ENCODE data around the gene PJA2.
A peak's percentile ranks its signal among the peaks of the same experiment; 100 is the strongest.

The PJA2 gene

DNA sequence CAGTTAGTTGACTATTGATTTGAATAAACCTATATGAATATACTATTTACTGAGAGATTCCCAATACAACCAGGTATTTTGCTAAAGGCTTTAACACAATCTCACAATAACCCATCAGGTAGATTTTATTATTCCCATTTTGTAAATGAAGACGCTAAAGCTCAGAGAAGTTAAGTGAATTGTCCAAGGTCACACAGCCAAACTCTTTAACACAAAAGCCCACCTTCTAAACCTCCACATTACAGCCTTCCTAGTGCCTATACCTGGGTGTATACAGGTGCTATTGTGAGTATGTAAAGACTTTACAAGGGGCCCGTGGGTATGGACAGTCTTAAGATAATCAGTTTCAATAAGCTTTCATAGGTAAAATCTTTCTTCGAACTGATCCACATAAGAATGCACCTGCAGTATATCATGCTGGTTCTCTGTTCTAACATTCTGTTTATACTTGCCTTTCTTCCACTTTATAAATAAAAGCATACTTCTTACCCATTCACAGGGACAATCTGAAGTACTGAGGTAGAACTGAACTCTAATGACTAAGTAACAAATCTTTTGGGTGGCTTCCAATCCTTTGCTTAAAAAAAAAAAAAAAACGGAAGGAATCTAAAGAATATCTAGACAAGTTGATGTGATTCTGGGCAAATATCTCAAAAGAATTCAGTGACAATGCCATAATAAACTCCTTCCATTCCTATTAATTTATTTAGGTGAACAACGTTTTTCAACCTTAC is 59.1 kb downstream of the PJA2 start:
- DNase-seq (ENCODE audit: low read depth) = no peak

DNA sequence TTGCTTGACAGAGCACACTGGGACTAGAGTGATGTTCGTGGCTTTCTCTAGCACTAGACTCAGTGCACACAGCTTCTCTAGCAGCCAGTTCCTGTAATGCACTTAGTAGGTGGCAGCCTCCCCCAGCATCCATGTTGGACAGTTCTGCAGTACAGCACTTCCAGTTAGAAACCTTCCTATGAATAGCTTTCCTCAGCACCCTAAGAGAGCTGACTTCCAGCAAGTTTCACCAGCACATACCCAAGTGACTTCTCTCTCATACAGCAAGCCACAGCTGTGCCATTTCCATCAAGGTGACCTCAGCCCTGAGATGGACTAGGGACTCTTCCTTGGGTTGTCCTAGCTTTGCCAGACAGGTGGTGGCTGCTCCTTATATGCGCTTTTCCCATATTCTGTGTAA is 60.4 kb downstream of the PJA2 start:
- DNase-seq (ENCODE audit: low read depth) = no peak

DNA sequence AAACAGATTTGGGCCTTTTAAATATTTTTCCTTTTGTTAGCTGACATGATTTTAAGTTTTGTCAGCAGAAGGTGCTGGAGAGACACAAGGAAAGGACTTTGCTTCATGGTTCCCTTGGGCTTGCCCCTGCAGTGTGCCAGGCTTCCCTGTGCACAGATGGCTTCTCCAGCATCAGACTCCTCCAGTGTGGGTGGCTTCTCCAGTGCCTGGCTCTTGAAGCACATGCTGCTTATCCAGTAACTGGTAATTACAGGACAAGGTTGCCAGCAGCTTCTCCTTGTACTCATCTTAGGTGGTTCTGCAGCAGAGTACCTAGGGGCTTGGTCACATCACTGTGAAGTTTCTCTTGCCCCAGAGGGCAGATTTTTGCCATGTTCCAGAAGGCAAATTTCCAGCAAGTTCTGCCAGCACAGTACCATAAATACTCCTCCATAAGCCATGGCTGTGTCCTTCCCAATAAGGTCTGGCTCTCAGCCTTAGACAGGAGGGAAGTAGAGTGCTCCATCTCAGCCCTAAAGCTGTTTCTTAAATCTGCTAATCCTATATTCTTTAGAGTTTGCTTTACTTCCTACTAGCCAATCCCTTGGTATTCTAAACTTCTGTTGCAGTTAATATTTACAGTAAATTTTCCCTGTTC is 62.4 kb downstream of the PJA2 start:
- DNase-seq (ENCODE audit: low read depth) = no peak

DNA sequence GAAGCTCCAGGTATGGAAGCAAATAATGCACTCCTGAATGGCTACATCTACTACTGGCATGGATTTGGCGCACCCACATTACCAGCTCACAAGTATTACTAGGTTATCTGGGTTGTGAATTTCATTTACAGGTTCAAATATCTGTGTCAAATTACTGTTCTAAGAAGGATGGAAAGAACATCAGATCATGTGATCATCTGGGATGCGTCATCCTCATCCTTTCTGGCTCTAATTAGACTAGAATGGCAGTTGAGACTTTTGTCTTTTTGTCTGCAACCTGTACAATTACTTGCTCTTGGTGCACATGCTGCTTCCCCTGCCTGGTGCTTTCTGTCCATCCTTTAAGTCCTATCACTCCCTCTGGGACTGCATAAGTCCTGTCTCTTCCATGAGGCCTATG is 64.1 kb downstream of the PJA2 start:
- DNase-seq (ENCODE audit: low read depth) = no peak

DNA sequence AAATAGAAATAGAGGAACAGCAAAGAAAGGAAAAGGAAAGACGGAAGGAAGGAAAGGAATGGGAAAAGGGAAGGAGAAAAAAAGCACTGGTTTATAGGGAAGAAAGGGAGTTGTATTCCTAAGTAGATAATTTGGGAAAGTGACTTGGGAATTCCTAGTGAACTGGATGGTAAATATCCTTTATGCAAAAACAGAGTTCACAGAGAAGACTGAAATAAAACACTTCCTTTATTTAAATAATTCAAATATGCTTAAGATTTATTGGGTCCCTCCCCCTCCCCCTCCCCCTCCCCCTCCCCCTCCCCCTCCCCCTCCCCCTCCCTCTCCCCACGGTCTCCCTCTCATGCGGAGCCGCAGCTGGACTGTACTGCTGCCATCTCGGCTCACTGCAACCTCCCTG is 69.4 kb downstream of the PJA2 start:
- DNase-seq (ENCODE audit: low read depth) = no peak

DNA sequence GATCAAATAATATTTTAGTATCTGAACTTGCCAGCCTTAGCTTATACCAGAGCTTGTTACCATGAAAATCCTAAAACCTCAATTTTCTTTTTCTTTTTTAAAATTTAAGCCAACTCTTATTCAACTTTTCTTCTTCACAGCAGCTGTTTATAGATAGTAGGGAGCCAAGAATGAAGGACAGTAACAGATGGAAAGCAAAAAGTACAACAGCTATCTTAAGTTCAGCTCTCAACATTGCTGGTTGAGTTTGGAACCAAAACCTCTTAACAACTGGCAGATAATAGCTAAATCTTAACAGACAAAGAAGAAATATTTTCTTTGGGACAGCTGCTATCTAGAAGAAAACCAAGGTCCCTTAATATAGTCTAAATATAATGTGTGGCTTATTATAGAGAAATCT is 74.7 kb downstream of the PJA2 start:
- DNase-seq (ENCODE audit: low read depth) = no peak

DNA sequence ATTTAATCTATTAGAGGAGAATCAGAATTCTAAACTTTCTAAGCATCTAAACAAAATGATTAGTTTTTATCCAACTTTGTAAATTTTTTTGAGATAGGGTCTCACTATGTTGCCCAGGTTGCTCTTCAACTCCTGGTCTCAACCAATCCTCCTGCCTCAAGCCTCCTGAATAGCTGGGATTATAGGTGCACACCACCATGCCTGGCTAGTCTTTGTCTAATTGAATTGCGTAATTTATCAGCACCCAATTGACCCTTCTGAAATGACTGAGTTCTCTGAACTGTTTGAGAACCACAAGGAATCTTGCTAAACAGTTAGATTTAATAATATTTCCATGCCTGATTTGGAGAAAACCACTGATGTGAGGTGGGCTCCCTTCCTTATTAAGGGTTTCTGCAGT is 75.7 kb downstream of the PJA2 start:
- no peak for DNase-seq (ENCODE audit: low read depth)

DNA sequence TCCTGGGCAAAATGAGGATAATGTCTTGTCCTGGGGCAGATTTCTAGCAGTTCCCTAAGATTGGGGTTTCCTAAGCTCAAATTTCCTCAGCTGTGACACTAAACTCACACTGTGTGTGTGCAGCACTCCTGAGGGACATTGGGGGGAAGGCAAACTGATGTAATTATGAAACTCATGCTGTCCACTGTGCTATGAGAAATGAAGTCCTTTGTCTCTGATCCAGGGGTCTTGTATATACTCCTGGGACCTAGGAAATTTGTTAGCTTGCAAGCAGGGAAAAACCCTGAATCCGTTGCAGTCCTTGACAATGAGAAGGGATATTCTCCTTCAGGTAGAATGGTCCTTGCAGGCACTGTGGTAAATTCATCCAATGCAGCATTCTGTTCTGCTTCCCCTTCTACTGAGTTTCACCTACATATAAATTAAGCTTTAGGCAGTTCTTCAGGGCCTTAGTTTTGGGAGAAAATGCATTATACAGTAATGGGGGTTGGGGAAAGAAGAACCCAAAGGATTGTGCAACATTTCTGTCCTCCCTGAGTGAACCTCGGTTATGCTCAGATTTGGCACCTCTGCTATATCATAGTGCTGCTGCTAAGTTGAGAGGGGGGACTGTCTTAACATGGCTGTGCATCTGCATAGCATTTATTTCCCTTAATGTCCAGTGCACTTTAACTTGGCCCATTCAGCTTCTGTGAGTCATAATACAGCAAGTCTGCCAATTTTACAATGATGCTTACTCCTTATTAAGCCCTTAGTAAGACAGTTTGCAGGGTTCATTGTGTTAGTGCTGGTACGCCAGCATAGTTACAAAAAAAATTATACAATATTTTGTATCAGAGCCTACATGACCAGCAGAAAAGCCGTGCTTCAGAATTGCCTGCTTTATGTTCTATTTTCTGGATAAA is 80.2 kb downstream of the PJA2 start:
- DNase-seq (ENCODE audit: low read depth) = no peak

DNA sequence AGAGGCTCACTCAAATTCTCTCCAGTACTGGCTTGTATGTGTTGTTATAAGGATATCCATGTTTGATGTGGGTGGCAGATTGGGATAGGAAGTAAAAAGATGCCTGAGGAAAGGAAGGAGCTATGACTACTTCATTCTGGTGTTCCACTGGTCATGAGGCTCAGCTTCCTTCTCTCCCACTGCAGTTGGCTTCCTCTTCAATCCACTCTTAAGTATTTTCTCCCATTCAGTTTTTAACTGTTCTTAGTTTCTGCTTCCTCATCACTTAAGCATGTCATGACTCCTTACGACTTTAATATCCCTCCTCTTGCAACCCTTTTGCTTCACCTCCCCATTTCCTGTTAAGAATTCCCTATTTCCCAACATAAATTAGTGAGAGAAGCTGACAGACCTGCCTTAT is 81.1 kb downstream of the PJA2 start:
- DNase-seq (ENCODE audit: low read depth) = no peak

DNA sequence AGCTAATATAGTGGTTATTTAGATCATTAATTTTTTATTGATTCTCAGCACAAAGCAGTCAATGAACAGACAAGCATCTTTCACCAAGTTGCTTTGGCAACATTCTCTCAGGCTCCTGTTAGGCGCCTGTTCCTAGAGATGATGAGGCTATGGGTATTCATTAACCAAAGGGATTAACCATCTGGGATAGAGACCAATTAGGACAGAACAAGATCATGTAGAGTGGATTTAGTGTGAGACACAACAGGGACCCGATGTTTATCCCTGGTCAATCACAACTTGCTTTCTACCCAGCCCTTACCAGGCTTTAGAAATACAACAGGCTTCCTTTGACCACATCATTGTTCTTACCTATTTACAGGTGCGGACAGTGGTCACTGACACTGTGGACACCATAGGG is 82.2 kb downstream of the PJA2 start:
- DNase-seq (ENCODE audit: low read depth) = no peak

DNA sequence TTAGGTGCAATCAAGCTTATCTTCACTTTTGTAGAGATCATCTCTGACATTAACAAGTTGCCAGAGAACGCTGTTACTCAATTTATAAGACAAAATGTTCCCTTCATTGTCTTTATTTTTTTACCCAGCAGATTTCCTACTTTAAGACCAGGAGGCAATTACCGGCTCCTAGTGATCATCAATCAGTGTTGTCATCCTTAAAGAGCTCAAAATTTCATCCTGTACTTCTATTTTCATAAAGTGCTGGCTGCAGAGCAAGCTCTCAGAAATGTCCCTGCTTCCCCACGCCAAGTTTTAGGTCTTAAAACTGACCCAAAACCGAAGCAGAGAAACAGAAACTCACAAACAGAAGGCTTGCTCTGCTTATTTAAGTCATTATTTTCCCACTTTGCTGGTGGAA is 82.9 kb downstream of the PJA2 start:
- DNase-seq (ENCODE audit: low read depth) = no peak

DNA sequence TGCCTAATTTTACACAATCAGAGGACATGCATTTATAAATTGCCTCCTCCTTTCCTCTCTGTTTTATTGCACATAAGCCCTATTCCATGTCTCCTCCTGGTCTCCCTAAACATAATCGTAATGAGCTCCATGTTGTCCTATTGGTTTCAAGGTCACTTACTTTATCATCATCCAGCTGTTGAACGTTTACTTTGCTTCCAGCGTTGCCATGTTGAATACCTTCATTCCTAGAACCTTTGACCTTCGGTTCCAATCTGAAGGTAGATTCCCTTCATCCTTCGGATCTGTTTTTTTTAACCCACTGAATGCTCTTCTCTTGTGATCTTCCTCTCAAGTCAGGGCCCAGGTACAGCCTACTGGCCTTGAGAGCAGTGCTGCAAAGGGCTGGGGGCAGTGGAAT is 84.3 kb downstream of the PJA2 start:
- DNase-seq (ENCODE audit: low read depth) = no peak

DNA sequence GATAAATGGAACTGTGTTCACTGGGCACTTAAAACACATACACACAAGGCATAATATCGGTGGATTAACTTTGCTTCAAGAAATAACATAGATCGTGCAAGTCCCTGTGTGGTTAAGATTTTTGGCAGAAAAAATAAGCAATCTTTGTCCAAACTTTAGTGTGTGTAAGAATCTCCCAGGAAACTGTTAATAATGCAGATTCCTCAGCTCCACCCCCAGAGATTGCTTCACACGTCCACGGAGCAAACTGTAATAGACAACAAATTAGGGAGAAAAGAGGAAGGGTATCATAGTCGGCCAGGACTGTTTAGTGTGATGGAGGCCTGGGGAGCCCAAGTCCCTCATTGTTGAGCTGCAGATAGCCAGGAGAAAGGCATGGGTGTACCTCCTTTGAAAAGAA is 84.8 kb downstream of the PJA2 start:
- no peak for DNase-seq (ENCODE audit: low read depth)

DNA sequence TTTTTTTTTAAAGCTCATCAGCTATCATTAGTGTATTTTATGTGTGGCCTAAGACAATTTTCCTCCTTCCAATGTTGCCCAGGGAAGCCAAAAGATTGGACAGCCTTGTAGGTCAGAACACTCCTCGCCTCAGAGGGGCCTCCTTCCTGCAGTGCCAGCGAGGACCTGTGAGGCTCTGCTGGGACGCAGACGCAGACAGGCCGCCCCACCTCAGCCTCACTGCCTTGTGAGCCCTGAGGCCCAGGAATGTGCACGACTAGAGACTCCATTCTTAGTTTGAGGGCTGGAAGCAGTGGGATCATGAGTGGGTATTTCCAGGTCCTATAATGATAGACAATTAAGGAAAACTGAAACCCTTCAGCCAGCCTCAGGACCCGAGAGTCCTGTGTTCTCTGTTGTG is 85.4 kb downstream of the PJA2 start:
- no peak for DNase-seq (ENCODE audit: low read depth)

DNA sequence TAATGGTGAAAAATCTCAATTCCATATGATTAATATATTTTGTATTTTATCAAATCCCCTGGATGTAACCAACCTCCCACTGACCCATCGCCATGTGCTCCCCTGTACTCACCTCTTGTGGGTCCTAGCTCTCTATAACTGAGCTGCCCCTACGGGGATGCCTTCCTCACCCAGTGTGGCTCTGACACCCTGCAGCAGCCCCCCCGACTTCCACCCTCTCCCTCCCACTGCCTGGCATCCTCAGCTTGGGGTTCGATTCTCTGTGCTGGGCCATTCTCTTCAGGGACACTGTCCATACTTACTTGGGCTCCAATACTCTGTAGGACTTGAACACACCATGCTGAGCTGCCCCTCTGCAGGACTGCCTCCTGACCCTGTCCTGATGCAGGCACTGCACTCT is 87.1 kb downstream of the PJA2 start:
- no peak for DNase-seq (ENCODE audit: low read depth)

DNA sequence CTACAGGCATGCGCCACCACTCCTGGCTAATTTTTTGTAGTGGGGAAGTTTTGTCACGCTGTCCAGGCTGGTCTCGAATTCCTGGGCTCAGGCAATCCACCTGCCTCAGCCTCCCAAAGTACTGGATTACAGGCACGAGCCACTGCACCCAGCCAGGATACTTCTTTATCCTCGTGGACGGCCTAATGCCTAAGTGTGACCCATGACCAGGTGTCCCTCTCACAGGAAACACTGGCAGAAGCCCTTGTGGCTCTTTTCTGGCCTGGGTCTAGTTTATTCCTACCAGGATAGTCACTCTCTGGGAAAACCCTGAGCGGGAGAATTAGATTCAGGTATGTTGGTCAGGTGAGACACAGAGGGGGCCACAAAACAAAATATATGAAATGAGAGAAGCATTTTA is 90.4 kb downstream of the PJA2 start:
- DNase-seq (ENCODE audit: low read depth) = no peak

DNA sequence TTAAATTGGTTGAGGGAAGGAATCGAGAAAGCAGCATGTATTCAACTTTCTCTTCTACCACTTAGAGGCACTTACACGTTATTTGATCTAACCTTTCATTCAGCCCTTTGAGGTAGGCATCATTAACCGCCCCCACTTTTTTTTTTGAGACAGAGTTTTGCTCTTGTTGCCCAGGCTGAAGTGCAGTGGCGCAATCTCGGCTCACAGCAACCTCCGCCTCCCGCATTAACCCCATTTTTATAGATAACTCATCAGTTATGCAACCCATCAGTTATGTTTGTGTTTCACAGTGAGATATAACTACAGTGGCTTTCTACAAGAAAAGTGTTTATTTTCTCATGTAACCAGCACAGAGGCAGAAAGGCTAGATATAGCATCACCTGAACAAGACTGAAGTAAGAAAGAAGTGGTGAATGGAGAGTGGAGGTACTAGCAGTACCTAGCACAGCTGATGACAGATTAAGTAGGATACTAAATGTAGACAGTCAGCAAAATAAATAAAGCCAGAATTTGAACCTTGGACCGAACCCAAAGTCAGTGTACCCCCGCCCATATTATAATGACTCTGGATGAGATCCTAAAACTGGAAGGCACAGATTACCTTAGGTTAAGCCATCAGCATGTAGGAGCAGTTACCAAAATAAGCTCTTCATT is 91.2 kb downstream of the PJA2 start:
- DNase-seq (ENCODE audit: low read depth) = no peak

DNA sequence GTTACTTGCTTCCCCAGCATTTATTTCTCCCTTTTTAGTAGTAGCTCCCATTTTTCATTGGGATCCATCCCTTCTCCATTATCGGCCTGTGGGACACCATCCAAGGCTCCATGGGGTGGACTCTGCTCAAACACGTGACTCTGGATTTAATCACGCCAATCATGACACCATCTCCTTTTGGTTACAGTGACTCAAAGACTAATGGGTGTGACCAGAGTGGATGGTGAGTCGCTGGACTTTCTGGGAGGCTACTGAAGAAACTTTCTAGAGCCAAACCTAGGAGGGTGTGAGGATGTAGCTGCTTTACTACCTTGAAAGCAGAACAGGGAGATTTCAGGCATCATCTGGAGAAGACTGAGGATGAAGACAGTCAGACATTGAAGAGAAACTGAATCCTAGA is 93.1 kb downstream of the PJA2 start:
- peak; percentile 4 for DNase-seq (ENCODE audit: low read depth)

DNA sequence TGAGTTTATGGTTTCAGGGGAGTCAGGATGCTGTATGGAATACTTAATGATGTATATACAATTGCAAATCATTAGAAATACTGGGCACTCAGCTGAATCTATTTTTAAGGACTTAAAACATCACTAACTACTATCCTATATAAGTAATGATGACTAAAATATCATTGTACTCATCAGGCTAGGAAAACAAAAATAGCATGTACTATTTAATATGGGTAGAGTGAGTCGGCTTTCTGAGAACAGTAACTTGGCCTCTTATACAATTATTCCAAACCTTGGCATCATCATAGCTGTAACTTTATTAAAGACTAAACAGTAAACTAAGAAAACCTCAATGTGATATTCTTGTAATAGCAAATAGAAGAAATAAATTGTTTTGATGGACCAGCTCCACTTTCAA is 94.5 kb downstream of the PJA2 start:
- no peak for DNase-seq (ENCODE audit: low read depth)

DNA sequence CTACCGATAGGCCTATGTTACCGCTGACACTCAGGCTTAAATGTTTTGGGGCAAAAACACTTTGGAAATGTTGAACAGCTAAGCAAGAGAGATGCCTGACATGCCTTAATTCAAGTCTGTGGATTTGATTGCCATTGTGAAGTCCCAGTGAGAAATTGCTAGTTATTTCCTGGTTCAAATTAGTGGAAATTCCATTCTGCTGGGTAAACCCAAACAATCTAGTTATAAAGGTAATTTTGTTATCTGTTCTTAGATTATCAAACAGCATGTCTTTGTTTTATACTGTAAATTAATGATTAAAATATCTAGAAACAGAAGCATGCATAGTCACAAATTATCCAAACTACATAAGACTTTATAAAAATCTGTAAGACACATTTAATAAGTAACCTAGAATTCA is 96.6 kb downstream of the PJA2 start:
- no peak for DNase-seq (ENCODE audit: low read depth)

DNA sequence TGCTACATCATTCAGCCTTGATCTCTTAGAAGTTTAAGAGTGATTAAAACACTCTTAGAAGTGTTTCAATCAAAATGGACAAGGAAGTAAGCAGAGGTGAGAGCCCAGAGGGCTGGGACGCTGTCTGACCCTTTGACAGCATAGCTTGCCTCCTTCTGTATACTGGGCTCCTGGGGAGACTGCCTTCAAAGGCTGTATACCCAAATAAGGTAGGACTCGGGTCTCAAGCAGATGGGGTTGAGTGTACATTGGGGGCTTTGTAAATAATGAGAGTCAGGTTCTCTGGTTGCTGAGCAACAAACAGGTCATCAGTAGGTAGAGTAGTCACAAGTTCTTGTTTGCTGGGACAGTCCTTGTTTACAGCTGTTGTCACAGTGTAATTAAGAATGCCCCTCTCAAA is 97.1 kb downstream of the PJA2 start:
- no peak for DNase-seq (ENCODE audit: low read depth)

DNA sequence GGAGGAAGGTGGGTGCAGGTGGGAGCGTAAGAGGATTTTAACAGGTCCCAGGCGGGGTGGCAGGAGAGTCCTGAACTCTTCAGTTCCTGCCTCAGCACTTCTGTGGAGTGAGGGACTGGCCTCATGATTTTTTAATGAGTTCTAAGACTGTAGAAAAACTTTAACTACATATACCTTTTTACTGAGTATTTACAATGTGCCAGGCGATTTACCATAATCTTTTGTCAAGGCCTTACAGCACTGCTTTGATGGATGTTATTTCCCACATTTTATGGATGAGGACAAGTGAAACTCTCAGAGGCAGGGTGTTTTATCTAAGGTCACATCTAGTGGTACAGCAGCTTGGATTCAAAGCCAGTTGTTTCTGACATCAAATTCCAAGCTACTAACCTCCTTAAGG is 99.5 kb downstream of the PJA2 start:
- DNase-seq (ENCODE audit: low read depth) = no peak

Data from HS-27A (cell line).